Activated naive CD8-positive, alpha-beta T cell treated with anti-CD3 and anti-CD28 coated beads, Interleukin-2, amount 10 ng/mL, durations not matched to agents 7 days and 5 days (primary cell): ENCODE results near the gene IQSEC3. TPM values are rescaled to one million over a fixed set of nuclear protein-coding genes. Genes with fewer than 3 reads are reported as not detected.
"Not testable (repeated sequence)": the region's sequence is repeated elsewhere in the genome, so short reads cannot be mapped to it uniquely, and the experiment has no call there.

Experiments used
- ATAC-seq: fragments of 150-1000 bp; cut with Tn5 transposase; one replicate; pipeline ENCODE4 v1.10.0; 2021; ENCODE audit warnings: low read depth, moderate library complexity
- POLR2A ChIA-PET: fragments of 350-600 bp; sonication (Branson Sonifier 250); formaldehyde crosslinking; loops from one replicate; lab custom pipeline; 2021; ENCODE audit warnings: antibody characterized with exemption; lab: Charles Lee
- DNase-seq: peaks from one replicate; pipeline ENCODE4 v3.0.0; 2021
- H3K27ac Mint-ChIP-seq: one replicate; pipeline ENCODE4 v1.8.0; 2022; ENCODE audit warnings: mild to moderate bottlenecking, mixed read lengths
- H3K27me3 Mint-ChIP-seq: one replicate; pipeline ENCODE4 v1.8.0; 2022; ENCODE audit warnings: mild to moderate bottlenecking, moderate library complexity, mixed read lengths
- H3K36me3 Mint-ChIP-seq: one replicate; pipeline ENCODE4 v1.8.0; 2021; ENCODE audit warnings: mild to moderate bottlenecking, mixed read lengths
- H3K4me1 Mint-ChIP-seq: one replicate; pipeline ENCODE4 v1.8.0; 2021; ENCODE audit warnings: mixed read lengths
- H3K4me3 Mint-ChIP-seq: one replicate; pipeline ENCODE4 v1.8.0; 2022; ENCODE audit warnings: mild to moderate bottlenecking, moderate library complexity, mixed read lengths
- H3K9me3 Mint-ChIP-seq: one replicate; pipeline ENCODE4 v1.8.0; 2021; ENCODE audit warnings: mixed read lengths
- total RNA-seq, 2 experiments: library from RNA; stranded (reverse); gene quantifications; one replicate each; pipeline ENCODE4 v1.2.3, GENCODE V29; 2021

IQSEC3 gene
- total RNA-seq, 2 experiments from 2014 or later = 7.3 to 8.0 TPM

DNA sequence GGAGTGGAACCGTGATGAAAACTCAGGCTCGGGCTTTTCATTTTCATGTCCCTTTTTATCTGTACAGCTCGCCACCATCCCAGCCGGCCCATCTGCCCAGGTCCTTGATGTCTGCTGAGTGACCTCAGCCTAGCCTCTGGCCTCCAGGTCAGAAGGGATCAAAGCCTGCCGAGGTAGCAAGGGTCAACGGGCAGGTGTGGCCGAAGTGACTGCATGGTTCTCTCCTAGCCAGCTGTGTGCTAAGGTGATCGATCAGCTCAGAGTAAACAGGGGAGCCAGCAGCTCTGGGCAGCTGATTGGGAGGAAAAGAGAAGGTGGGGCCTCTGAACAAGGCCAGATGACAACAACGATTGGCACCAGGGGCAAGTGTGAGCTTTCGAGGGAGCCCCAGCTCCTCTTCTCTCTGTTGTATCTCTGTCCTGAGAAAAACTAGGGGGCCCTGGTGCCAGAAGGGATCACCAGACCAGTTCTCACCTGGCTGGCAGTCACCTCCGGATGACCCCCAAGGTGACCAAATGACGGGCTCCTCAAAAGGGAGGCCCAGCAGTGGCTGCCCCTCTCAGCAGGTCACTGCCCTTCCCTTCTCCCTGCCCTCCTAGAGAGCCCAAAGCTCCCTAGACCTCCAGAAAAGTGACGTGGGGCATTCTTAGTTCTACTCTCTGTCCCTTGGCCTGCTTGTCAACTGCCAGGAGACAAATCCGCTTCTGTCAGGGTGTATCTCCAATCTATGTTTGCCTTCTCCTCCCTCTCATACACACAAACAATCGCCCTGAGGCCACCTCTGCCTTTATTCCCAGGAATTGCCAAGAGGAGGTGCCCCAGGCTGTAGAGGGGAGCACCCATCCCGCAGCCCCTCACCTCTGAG, 143.9 kb downstream of the IQSEC3 start:
- POLR2A ChIA-PET = no interaction called here
- Mint-ChIP-seq H3K36me3 (no peaks in the 10 kb centered on the region), H3K4me1 (no peaks in the 10 kb centered on the region), H3K27ac (no peak overlapping the region), H3K4me3 (no peak overlapping the region), H3K27me3 (peaks cover 16% of the 10 kb centered on the region), H3K9me3 (no peaks in the 10 kb centered on the region)
- DNase-seq (no peak), ATAC-seq (no peak)

DNA sequence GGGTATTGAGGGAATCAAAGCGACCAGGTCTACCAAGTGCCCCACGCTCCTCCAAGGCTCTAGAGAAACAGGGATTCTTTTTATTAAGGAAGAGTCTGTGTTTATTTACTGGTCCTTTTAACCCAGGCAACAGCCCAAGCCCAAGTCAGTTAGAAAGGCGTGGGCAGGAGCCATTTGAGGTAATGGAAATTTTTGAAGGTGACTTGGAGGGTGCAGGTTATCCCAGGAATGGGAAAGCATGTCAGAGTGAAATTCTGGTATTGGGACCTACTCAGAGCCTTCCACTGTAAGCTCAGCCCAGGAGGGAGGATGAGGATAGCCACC, 144.5 kb downstream of the IQSEC3 start:
- POLR2A ChIA-PET = no interaction called here
- peaks cover 16% of the 10 kb centered on the region for H3K27me3 Mint-ChIP-seq
- H3K27ac Mint-ChIP-seq = no peak overlapping the region
- H3K9me3 Mint-ChIP-seq = no peaks in the 10 kb centered on the region
- ATAC-seq (no peak), DNase-seq (no peak)
- no peak overlapping the region for H3K4me3 Mint-ChIP-seq
- H3K36me3 Mint-ChIP-seq = no peaks in the 10 kb centered on the region
- no peaks in the 10 kb centered on the region for H3K4me1 Mint-ChIP-seq

DNA sequence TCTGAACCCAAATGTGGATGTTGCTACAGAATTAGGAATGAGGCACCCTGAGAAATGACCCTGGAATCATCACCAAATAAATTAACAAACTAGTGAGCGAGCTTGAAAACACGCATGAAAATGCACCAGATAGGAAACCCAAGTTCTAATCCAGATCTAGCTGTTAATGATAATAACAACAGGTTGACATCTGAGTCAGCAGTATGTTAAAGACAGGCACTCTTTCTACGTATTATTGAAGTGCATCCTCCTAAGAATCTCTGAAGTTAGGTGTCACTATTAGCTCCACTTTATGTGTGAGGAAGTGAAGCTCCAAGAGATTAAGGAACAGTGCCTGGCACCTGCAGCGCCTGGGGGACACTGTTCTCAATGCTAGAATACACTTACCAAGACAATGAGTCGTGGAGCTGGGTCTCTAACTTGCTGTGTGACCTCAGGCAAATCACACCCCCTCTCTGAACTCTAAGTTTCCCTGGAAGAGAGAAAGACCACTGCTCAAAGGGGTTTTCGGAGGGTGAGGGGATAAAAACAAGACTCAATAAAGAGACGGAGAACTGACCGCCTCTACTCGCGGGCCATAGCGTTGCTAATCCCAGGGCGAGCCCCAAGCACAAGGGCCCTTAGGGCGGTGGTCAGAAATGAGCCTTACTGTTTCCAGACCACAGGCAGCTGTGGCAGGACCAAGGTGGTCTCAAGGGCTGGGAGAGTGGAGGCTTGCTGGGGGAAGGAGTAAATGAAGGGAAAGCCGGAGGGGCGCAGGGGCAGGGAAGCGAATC, 145.3 kb downstream of the IQSEC3 start:
- no peaks in the 10 kb centered on the region for H3K4me1 Mint-ChIP-seq
- no peak overlapping the region for H3K27ac Mint-ChIP-seq
- peaks cover 16% of the 10 kb centered on the region for H3K27me3 Mint-ChIP-seq
- H3K9me3 Mint-ChIP-seq = no peaks in the 10 kb centered on the region
- no peak overlapping the region for H3K4me3 Mint-ChIP-seq
- POLR2A ChIA-PET = no interaction called here
- no peaks in the 10 kb centered on the region for H3K36me3 Mint-ChIP-seq
- no peak for DNase-seq
- ATAC-seq = no peak

DNA sequence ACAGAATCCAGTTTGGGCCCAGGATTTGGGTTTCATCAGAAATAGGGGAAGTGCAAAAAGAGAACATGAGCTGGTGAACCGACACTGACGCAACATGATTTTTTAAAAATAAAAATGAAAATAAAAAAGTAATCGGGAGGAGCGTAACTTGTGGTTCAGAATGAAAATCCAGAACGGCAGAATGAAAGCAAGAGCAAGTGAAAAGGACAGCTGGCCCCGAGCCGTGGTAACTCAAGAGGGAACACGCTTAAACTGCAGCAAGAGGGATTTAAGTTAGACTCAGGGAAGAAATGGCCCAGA, 145.8 kb downstream of the IQSEC3 start:
- Mint-ChIP-seq H3K27me3 (peaks cover 19% of the 10 kb centered on the region), H3K4me1 (no peaks in the 10 kb centered on the region), H3K9me3 (no peaks in the 10 kb centered on the region), H3K4me3 (no peak overlapping the region), H3K27ac (no peak overlapping the region), H3K36me3 (no peaks in the 10 kb centered on the region)
- DNase-seq = no peak
- ATAC-seq = no peak
- POLR2A ChIA-PET = no interaction called here

DNA sequence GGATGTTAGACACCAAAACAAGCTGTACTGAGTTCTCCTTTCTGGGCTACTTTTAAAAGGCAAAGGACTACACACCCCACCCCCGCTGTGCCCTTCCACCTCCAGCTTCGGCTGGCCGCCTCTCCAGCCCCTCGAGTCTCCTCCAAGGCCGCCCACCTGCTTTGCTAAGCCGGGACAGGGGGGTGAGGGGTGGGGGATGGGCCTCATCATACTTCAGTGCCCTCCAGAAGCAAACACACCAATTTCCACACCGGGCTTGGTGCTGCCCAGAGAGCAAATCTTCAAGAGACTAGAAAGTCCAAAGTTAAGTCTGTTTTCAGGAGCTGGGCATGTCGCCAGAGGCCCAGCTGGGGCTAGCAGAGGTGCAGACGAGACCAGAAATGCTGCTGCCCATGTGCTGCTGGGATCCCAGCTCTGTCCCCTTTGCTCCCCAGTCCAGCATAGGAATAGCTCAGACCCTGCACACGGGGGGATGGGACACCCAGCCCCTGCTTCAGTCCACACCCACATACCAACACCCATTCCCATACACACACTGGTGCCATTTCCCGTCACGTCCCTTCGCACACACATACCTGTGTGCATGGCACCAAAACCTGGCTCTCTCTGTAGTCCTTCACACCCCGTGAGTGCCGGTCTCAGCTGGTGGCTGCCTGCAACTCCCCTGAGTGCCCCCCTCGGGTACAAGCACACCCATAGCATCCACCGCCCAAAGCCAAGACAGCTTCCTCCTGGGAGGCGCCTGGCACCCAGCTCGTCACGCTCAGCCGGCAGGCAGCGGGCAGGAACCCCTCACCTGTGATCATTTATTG, 146.4 kb downstream of the IQSEC3 start:
- peaks cover 19% of the 10 kb centered on the region for H3K27me3 Mint-ChIP-seq
- no peak for DNase-seq
- POLR2A ChIA-PET = no interaction called here

DNA sequence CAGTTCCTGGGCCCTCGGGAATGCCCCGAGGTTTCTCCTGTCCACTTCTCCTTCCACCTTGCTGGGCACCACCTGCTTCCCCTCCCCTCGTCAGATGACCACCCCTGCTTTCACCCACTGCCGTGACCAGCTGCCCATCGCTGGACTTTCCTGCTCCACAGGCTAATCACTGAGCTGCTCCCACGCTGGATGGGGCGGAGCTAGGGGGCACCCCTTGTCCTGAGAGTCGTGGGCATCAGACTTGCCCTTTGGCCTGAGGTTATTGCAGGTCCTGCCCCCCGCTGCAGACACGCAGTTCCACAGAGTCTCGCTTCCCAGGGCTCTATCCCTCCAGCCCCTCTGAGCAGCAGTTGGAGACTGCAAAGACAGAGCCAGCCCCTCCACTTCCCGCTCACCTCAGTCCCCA, 147.0 kb downstream of the IQSEC3 start:
- ATAC-seq = no peak
- Mint-ChIP-seq H3K9me3 (no peaks in the 10 kb centered on the region), H3K4me3 (no peak overlapping the region), H3K27me3 (peaks cover 17% of the 10 kb centered on the region), H3K36me3 (no peaks in the 10 kb centered on the region), H3K27ac (no peak overlapping the region), H3K4me1 (no peaks in the 10 kb centered on the region)
- no peak for DNase-seq
- POLR2A ChIA-PET = no interaction called here

More for the DNA sequence above, 146.4 kb downstream of the IQSEC3 start:
- Mint-ChIP-seq H3K4me1 (no peaks in the 10 kb centered on the region), H3K27ac (no peak overlapping the region), H3K9me3 (no peaks in the 10 kb centered on the region), H3K36me3 (no peaks in the 10 kb centered on the region), H3K4me3 (no peak overlapping the region)
- ATAC-seq = no peak

DNA sequence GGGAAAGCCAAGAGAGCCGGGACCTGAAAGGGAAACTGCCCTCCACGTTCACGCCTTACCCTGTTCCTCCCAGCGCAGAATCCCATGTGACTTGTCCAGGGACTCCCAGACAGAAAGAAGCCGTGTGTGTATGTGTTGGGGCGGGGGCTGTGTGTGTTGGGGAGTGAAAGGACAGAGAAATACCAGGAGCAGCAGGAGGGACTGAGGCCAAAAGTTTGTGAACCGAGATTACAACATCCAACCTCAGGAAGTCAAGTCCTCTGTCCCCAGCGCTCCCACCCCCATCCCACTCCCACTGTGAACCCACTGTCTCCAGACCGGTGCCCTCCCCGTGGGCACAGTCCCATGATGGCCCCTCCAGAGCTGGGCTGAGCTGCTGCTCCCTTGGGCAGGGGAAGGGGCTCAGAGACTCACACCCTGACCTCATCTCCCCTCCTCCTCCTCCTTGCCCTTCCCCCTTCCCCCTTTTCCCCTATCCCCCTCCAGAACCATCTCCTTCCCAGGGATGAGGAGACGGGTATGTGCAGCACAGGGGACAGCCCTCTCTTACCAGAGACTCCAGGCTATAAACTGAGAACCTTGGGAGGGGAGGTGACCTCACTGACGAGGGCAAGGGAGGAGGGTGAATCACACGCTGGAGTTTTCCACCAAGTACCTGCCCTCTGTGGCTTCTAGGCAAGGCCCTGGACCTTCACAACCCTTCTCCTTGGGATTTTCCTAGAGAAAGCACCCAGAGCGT, 147.6 kb downstream of the IQSEC3 start, which contains the start of gene SLC6A12:
SLC6A12 (minus strand) TSS at position 155 of the 739 bp plus-strand sequence. CDS start 4,171 bp downstream, outside the sequence.
- no peaks in the 10 kb centered on the region for H3K4me1 Mint-ChIP-seq
- H3K36me3 Mint-ChIP-seq = no peaks in the 10 kb centered on the region
- peaks cover 18% of the 10 kb centered on the region for H3K27me3 Mint-ChIP-seq

DNA sequence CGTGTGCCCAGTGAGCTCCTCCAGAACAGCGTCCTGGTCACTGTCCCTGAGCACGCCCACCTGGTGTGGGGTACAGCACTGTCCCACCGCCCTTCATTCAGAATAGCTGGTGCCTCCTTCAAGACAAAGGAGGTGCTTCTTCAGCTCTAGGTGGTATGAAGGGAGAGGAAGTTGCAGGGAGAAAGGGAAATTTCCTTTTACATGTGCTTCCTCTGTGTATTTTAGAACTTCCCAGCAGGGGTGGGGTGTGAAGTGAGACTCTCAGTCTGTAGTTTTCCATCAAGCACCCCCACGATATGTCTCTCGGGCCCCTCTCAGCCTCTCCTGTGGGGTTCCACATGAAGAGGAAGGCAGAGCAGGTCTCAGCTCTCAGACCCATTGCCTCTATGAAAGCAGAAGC, 148.5 kb downstream of the IQSEC3 start:
- no peak overlapping the region for H3K27ac Mint-ChIP-seq
- ATAC-seq = no peak
- POLR2A ChIA-PET = no interaction called here
- H3K4me3 Mint-ChIP-seq = no peak overlapping the region
- H3K9me3 Mint-ChIP-seq = no peaks in the 10 kb centered on the region
- DNase-seq = no peak
- H3K27me3 Mint-ChIP-seq = peaks cover 19% of the 10 kb centered on the region
- H3K4me1 Mint-ChIP-seq = peaks cover 4% of the 10 kb centered on the region
- no peaks in the 10 kb centered on the region for H3K36me3 Mint-ChIP-seq

More for the DNA sequence above, 147.6 kb downstream of the IQSEC3 start, which contains the start of gene SLC6A12:
- POLR2A ChIA-PET = no interaction called here
- H3K27ac Mint-ChIP-seq = no peak within 1 kb of the TSS
- DNase-seq (no peak), ATAC-seq (no peak)
- H3K4me3 Mint-ChIP-seq = no peak within 1 kb of the TSS
- H3K9me3 Mint-ChIP-seq = no peaks in the 10 kb centered on the region

DNA sequence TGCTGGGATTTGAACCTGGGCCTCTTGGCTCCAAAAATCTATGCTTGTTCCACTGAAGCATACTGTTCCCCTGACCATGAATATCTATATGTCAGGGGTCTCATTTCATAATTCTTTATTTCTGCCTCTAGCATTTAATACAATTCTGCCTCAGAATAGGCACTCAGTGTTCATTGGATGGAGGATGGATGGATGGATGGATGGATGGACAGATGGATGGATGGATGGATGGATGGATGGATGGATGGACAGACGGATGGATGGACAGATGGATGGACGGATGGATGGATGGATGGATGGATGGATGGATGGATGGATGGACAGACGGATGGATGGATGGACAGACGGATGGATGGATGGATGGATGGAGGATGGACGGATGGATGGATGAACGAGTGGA, 150.5 kb downstream of the IQSEC3 start:
- H3K4me1 Mint-ChIP-seq, DNase-seq, H3K36me3 Mint-ChIP-seq, H3K4me3 Mint-ChIP-seq, POLR2A ChIA-PET, ATAC-seq, H3K27ac Mint-ChIP-seq, H3K9me3 Mint-ChIP-seq: not testable (repeated sequence)
- peaks cover 19% of the 10 kb centered on the region for H3K27me3 Mint-ChIP-seq

DNA sequence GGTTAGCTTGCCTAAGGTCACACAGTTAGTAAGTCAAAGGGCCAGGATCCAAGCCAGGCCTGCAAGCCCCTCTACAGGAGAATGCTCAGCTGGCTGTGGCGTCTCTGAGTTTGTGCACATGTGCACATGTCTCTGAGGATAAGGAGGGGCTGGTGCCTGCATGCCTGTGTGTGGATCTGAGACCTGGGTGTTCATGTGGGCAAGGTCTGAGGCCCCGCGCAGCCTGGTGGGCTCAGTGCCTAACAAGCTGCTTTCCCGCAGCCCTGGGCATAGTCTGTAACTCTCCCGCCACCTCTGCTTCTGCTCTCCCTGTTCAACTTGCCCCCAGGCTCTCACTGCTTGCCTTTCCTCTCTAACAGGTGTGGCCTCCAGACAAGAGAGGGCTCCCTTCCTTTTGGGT, 151.7 kb downstream of the IQSEC3 start:
- H3K27me3 Mint-ChIP-seq = peaks cover 14% of the 10 kb centered on the region
- POLR2A ChIA-PET = no interaction called here
- H3K9me3 Mint-ChIP-seq = no peaks in the 10 kb centered on the region
- no peak overlapping the region for H3K4me3 Mint-ChIP-seq
- DNase-seq (no peak), ATAC-seq (no peak)
- no peak overlapping the region for H3K27ac Mint-ChIP-seq
- H3K36me3 Mint-ChIP-seq = no peaks in the 10 kb centered on the region
- H3K4me1 Mint-ChIP-seq = peaks cover 4% of the 10 kb centered on the region

DNA sequence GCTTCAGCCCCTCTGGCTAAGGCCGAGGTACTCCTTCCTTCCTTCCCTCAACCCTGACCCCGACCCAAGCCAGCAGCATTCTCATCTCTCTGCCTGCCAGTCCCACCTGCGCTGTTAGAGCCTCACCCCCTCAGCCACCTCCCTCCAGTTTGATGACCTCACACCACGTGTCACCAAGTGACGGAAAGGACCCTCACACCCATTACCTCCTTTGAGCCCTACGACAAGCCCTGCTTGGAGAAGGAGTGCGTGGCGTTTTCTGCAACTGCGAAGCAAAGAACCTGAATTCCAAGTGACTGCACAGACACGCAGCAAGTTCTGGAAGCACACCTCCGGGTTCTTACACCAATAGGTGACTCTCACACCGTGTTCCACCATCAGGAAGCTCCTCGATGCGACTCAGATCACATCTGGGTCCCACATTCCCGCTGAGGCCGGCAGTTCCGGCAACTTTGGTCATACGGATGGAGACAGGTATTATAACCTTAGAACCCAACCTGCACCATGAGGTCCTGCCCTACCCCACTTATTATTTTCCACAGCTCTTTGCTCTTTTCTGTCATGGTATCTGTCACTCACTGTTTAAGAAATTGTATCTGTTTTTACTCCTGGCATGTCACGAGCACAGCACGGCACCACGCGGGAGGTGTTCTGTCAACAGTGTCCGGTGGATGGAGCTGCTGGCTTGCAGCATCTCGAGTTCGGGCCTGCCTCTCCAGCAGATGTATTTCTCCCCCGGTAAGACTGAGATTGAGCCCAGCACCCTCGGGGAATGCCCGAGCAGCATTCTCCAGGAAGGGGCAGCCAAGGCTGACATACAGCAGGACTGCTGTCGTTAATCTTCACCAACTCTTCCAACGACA, 152.4 kb downstream of the IQSEC3 start:
- peaks cover 12% of the 10 kb centered on the region for H3K27me3 Mint-ChIP-seq
- no peaks in the 10 kb centered on the region for H3K9me3 Mint-ChIP-seq
- POLR2A ChIA-PET = no interaction called here
- peaks cover 4% of the 10 kb centered on the region for H3K4me1 Mint-ChIP-seq
- ATAC-seq (no peak), DNase-seq (no peak)
- H3K27ac Mint-ChIP-seq = no peak overlapping the region
- H3K4me3 Mint-ChIP-seq = no peak overlapping the region
- no peaks in the 10 kb centered on the region for H3K36me3 Mint-ChIP-seq

DNA sequence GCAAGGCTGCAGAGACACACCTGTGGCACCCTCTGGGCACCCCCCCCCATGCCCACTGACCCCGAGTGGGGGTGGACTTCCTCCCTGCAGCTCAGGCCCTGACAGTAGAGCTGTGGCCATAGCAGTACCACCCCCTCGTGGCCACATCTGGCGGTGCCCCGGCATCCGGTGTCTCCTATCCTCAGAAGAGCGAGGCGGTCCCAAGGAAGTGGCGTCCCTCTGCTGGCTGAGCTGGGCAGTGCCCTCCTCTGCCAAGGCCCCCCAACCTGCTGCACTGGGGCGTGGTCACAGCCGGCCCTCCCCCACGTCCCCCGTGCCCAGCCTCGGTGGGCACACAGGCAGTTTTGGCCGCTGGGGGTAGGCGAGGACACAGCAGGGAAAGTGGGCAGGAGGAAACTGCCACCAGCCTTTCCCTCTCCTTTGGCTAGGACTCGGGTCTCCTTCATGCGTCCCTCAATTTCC, 153.4 kb downstream of the IQSEC3 start:
- Mint-ChIP-seq H3K4me1 (peaks cover 4% of the 10 kb centered on the region), H3K4me3 (no peak overlapping the region), H3K9me3 (no peaks in the 10 kb centered on the region), H3K36me3 (no peaks in the 10 kb centered on the region), H3K27ac (no peak overlapping the region), H3K27me3 (peaks cover 8% of the 10 kb centered on the region)
- ATAC-seq = peak; percentile 98
- POLR2A ChIA-PET = interaction anchor here (1.0 kb wide), 1 partner anchor 112 kb away, joined by 3 read pairs; no protein-coding TSS in a partner anchor
- peak; percentile 81 for DNase-seq
